Endothelial cell of hepatic sinusoid (primary cell): Measurements from ENCODE around the gene FUNDC1.

ENCODE experiments used
- in situ Hi-C: cut with HindIII; loops from 2 replicates; pipeline ENCODE4 v1.10.0; 2017; ENCODE audit warnings: low sequenced_read_pairs

FUNDC1 gene

DNA sequence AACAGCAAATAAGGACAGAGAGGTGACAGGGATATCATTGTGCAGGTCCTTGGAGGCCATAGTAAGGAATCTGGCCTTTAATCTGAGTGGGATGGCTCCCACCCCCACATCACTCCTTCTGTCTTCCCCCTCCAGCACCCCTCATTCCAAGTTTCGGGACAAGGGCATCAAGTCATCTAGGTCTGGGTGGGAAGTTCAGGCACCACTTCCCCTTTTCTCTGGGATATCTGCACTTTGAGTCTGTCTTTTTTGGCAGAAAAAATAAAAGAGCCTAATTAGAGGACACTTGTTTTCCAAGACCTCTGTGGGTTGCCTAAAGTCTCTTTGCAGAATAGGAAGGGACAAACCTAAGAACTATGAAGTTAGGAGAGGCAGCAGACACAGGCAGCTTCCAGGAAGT is 60.1 kb downstream of the FUNDC1 start:
- in situ Hi-C loops, result no loop called here

DNA sequence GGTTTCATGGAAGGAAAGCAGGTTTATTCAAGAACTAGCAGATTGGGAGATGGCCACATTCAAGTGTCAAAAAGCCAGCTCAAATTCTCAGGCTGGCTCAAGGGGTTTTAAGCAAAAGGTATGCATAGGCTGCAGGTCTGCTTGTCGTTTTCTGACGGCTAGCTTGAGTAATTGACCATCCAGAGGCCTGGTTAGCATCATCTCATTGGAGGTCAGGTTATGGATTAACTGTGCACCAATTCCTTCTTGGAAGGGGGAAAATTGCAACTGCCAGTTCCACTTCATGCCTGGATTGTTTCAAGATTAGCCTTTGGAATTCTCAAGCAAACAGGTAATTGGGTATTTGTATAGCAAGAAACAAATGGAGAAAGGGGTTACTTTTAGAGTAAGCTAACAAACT is 62.1 kb downstream of the FUNDC1 start:
- in situ Hi-C loops, result no loop called here

DNA sequence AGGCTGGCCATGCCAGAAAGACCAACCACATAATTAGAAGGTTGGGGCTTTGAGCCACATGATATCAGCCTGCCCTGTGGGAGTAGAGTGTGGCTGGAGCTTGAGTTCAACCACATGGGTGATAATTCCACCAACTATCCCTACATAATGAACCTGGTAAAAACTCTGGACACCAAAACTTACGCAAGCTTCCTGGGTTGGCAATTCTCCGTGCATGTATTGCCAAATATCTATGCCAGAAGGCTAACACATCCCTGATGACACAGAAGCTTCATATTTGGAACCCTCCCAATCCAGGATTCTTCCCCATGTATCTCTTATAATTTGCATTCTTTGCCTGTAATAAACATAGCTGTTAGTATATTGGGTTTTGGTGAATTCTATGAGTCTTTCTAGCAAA is 68.2 kb downstream of the FUNDC1 start:
- in situ Hi-C loops, result no loop called here
